GM21390 (cell line): Measurements from ENCODE around the gene PFDN1.

Experiments
- ATAC-seq: cut with Tn5 transposase; IDR thresholded peaks from one replicate; pipeline ENCODE4 v1.9.1; 2021; ENCODE audit not compliant: unreplicated experiment

PFDN1 gene

GRCh38 chr5:140240987-140241706 lies 61.8 kb downstream of the PFDN1 start:
- ATAC-seq, result no peak

GRCh38 chr5:140239939-140240700 lies 62.8 kb downstream of the PFDN1 start:
- peak; percentile 56 for ATAC-seq

GRCh38 chr5:140239461-140239860 lies 63.4 kb downstream of the PFDN1 start:
- ATAC-seq, result no peak

DNA sequence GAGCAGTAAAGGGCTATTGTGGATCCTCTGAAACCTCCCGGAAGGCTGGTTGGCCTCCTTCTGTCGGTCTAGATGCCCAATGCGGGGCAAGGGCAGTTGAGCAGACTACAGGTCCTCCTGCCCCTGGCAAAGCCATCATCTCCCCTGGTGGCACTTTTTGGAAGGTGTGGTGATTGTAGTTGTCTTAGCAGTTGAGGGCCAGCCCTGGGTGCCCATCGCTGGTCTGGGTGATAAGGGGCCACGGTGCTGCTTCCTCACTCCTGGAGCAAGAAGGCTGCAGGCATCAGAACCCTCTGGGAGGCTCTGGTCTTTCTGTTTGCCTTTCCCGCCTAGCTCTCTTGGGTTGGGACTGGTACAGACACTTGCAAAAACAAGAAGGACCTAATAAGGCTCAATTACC lies 64.1 kb downstream of the PFDN1 start:
- ATAC-seq, result no peak

DNA sequence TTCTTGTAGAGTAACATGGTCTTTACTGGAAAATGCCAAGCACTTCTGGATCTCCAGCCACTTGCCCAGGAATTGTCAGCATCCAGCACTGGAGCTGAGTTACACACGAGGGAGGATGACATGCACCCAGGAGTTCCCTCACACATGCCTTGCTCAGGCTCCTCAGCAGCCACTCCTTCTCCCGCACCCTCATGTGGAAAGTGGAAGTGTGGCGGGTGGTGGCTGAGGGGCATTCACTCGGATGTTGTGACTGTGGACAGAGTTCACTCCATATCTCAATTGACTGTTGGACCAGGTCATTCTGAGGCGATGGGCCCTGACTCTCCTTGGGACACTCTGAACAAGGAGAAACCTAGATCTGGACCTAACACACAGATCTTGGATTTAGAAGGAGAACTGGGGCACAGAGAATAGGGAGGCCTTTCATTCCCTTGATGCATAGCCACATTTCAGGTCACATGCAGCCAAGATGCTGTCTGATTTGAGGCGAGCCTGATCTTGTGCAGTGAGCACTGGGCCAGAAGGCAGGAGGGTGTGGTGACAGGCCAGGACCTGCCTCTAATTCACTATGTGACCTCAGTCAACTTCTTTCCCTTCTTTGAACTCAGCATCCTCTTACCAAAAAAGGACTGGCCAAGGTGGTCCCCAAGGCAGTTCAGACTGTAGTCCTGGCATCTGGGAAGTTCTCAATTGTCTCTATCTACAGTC lies 65.9 kb downstream of the PFDN1 start:
- ATAC-seq, result no peak

GRCh38 chr5:140235791-140236551 lies 66.9 kb downstream of the PFDN1 start:
- no peak for ATAC-seq

GRCh38 chr5:140234377-140234989 lies 68.4 kb downstream of the PFDN1 start:
- ATAC-seq, result no peak

GRCh38 chr5:140232731-140233130 lies 70.2 kb downstream of the PFDN1 start:
- no peak for ATAC-seq

GRCh38 chr5:140230373-140230772 lies 72.5 kb downstream of the PFDN1 start:
- no peak for ATAC-seq

GRCh38 chr5:140228364-140228837 lies 74.5 kb downstream of the PFDN1 start:
- no peak for ATAC-seq

DNA sequence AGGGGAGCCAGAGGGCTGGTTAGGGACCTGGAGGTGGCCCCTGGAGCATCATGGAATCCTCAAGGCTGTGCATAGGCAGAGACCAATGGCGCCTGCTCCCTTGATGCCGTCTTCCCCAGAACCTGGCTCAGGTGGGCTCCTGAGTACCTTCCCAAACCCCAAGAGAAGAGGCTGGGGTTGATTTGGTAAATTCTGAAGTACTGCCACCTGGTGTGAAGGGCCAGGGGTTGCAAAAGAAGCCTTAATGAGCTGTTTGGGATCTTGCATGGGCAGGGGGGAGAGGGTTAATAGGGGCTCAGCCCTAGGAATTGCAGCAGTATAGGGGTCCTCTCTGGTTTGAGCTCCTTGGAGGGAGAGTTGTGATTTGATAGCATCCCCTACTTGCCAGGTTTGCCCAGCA lies 75.9 kb downstream of the PFDN1 start:
- no peak for ATAC-seq

DNA sequence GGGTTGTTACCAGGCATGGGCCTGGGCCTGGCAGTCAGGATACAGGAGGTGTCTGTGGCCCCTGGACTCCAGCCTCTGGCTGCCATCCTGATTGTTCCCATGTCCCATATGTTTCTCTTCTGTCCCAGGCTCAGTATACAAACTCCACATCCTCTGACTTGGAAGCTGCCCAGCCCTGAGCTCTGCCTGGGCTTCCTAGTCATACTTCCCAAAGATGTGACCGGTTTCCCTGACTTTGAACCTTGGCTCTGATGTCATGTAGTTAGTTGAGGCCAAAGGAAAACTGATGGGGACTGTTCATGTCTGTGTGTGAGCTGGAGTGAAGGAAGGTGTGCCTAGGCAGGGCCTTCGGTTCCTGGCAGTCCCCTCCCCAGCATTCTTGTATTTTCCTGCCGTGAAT lies 77.5 kb downstream of the PFDN1 start:
- no peak for ATAC-seq

GRCh38 chr5:140224658-140225057 lies 78.2 kb downstream of the PFDN1 start:
- no peak for ATAC-seq

DNA sequence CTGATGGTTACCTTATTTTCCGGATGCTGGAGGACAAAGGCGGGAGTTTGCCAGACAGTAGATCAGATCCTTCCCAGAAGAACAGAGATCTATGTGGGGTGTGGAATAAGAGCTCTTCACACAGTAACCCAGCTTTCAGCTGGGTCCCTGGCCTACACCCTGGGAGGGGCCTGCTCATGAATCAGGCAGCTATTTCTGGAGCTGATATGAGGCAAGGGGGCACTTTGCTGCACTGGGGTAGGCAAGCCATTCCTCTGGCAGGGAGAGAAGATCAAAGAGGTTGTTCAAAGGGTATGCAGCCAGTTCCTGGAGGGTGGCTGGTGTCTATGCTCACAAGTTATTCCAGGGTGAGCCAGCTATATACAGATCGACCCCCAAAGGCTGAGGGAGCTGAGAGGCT lies 79.3 kb downstream of the PFDN1 start:
- ATAC-seq, result no peak

DNA sequence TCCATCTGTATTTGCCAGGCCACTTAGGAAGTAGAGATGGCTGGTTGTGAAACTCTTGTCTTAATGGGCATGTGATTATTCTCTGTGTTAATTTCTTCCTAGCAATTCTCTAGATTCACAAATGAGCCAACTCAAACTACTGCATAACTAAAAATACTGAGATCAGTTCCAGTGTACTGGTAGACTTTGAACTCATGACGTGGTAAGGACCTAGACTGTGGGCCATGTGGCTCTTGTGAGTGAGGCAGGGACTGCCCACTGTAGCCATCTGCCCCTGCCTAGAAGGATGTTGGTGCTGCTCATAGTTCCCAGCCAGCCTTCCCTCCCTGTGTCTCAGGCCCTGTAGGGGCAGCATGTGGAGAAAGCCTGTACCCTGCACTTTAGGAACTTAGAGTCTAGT lies 80.5 kb downstream of the PFDN1 start:
- no peak for ATAC-seq

GRCh38 chr5:140221697-140222223 lies 81.1 kb downstream of the PFDN1 start:
- ATAC-seq, result no peak

GRCh38 chr5:140220698-140221064 lies 82.2 kb downstream of the PFDN1 start:
- no peak for ATAC-seq

DNA sequence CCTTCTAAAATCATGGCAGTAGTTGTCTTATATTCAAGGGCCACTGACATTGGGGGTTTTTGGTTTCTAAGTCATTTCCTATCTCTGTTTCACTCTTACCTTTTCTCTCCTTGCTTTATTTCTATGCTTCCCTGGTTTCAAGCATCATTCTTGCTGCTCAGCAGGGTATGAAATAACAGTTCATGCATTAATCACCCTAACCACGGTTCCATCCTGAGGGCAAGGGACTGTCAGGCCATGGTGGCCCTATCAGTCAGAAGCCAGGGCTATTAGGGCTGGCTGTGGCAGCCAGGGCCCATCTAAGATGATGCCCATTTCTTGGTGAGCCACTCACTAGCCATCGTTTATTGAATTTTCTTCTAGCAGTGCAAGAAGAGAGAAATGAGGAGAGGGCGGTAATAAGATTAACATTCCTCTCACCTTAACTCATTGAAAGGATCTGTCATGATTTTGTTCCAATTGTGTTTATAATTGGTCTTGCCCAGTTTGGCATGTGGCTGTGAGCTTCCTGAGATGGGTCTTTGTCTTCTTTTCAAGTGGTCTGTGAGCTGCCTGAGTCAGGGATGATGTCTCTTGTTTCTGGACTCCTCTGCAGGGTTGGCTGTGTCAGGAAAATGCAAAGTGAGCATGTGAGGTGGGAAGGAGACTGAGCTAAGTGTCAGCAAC lies 82.7 kb downstream of the PFDN1 start:
- peak; percentile 71 for ATAC-seq

DNA sequence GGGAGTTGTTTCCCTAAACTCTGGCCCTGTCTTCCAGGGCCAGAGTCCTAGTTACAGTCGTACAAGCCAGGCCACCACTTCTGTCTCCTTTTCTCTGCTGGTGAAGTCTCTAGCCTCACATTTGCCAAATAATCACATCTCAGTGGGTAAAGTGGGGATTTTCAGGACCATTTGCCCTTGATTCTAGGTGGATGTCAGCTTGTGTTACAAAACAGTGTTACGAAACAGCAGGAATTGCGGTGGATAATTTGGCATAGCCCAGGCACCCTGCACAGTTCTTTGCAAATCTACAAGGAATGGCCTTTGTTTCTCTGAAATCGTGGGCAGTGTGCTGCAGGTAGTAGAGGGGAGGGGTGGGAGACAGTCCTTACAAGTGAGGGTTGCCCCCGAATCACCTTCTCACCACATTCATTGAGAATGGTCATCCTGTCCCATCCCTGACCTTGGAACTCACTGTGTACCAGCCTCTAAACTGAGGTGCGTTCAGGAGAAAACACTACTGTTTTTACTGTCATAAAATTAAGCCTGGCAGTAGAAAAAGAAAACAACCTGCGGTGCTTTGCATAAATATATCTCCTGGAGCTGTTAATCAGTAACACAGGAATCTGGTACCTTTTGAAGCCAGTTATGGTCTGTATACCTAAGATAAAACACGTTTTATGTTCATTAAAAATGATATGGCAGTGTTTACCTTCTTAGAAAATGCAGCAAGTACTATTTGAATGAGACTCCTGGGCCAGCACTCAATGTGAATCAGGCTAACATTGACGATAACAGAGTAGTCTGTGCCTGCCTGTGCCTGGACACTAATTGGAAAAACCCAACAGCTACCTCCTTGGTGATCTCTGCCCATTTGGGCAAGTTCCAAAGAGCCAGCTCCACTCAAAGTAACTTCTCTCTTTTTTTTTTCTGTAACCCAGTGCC lies 83.6 kb downstream of the PFDN1 start:
- ATAC-seq, result no peak
